H1 (cell line): ENCODE results near the gene SLC35F3. TPM values are rescaled to one million over a fixed set of nuclear protein-coding genes. Genes with fewer than 3 reads are reported as not detected.

Experiments
- CTCF ChIA-PET: fragments of 300-600 bp; sonication (Branson Sonifier 250); formaldehyde crosslinking; loops from one replicate; lab custom pipeline; 2021; ENCODE audit not compliant: partially characterized antibody; lab: Charles Lee
- POLR2A ChIA-PET: fragments of 300-600 bp; sonication (Branson Sonifier 250); formaldehyde crosslinking; loops from one replicate; lab custom pipeline; 2021; ENCODE audit warnings: inconsistent platforms; ENCODE audit not compliant: partially characterized antibody; lab: Charles Lee
- DNase-seq, 2 experiments: peaks; one replicate each; pipeline versions ENCODE4 v3.0.0 to v3.0.0-alpha.2; 2010 to 2022; ENCODE audit warnings: low spot score in 2 of 2, low read depth in 1 of 2, mixed read lengths in 1 of 2
- FAIRE-seq: peaks from 2 replicates; lab custom pipeline; 2011; peaks lifted over from hg19 to GRCh38; lab: Jason Lieb, UNC
- H2AFZ ChIP-seq: 2 replicates; pipeline ENCODE4 v1.8.1; 2012; ENCODE audit warnings: low read length, inconsistent platforms
- H2AK5ac ChIP-seq: 2 replicates; pipeline ENCODE4 v1.6.1; 2013; ENCODE audit warnings: low read depth, low read length
- H2BK120ac ChIP-seq: replicated peaks from 2 replicates; pipeline ENCODE3; 2013; ENCODE audit warnings: low read depth, low read length, inconsistent platforms
- H2BK12ac ChIP-seq: 2 replicates; pipeline ENCODE4 v1.6.1; 2013; ENCODE audit warnings: low read depth, low read length
- H2BK15ac ChIP-seq: 2 replicates; pipeline ENCODE4 v1.6.1; 2013; ENCODE audit warnings: low read length
- H2BK20ac ChIP-seq: 2 replicates; pipeline ENCODE4 v1.6.1; 2013; ENCODE audit warnings: low read length
- H2BK5ac ChIP-seq: 2 replicates; pipeline ENCODE4 v1.6.1; 2013; ENCODE audit warnings: low read depth, low read length
- H3K14ac ChIP-seq: 2 replicates; pipeline ENCODE4 v1.6.1; 2013; ENCODE audit warnings: inconsistent platforms; ENCODE audit not compliant: insufficient read length
- H3K18ac ChIP-seq: 2 replicates; pipeline ENCODE4 v1.6.1; 2013; ENCODE audit warnings: low read length; ENCODE audit errors: extremely low read depth
- H3K23ac ChIP-seq: 2 replicates; pipeline ENCODE4 v1.6.1; 2013; ENCODE audit warnings: inconsistent platforms; ENCODE audit not compliant: insufficient read length
- H3K23me2 ChIP-seq: 2 replicates; pipeline ENCODE4 v1.6.1; 2013; ENCODE audit warnings: low read depth, low read length
- H3K27ac ChIP-seq: 2 replicates; pipeline ENCODE4 v1.6.1; 2011; ENCODE audit warnings: low read depth, low read length, inconsistent platforms
- H3K27me3 ChIP-seq, 4 experiments: replicated peaks in 1 of 4; 1 replicate in 1 of 4; 2 replicates in 3 of 4; pipeline versions ENCODE4 v1.6.1 to v1.8.1; 2011 to 2013; ENCODE audit warnings: low read length in 3 of 4, mild to moderate bottlenecking in 3 of 4, inconsistent platforms in 2 of 4, mixed read lengths in 2 of 4, moderate library complexity in 1 of 4; ENCODE audit not compliant: control insufficient read depth in 3 of 4, insufficient read depth in 3 of 4; ENCODE audit errors: extremely low read depth in 1 of 4
- H3K36me3 ChIP-seq, 4 experiments: 2 replicates each; pipeline versions ENCODE4 v1.6.1 to v1.8.1; 2011 to 2013; ENCODE audit warnings: mild to moderate bottlenecking in 4 of 4, low read length in 3 of 4, moderate library complexity in 2 of 4, control low read depth in 1 of 4, inconsistent platforms in 1 of 4; ENCODE audit not compliant: insufficient read depth in 4 of 4, control insufficient read depth in 2 of 4
- H3K4ac ChIP-seq: replicated peaks from 2 replicates; pipeline ENCODE3; 2013; ENCODE audit warnings: low read length, low read depth, mixed read lengths, inconsistent platforms; ENCODE audit not compliant: insufficient read length
- H3K4me1 ChIP-seq, 4 experiments: replicated peaks in 1 of 4; 1 replicate in 1 of 4; 2 replicates in 3 of 4; pipeline versions ENCODE4 v1.6.1 to v1.8.1; 2011 to 2013; ENCODE audit warnings: low read length in 3 of 4, inconsistent platforms in 2 of 4, mixed read lengths in 1 of 4; ENCODE audit not compliant: insufficient read depth in 4 of 4, control insufficient read depth in 3 of 4
- H3K4me2 ChIP-seq, 2 experiments: 2 replicates each; pipeline versions ENCODE4 v1.6.1 to v1.8.1; 2011 to 2013; ENCODE audit warnings: low read depth in 2 of 2, low read length in 2 of 2, control low read depth in 1 of 2, inconsistent platforms in 1 of 2, mild to moderate bottlenecking in 1 of 2; ENCODE audit not compliant: insufficient read depth in 1 of 2
- H3K4me3 ChIP-seq, 4 experiments: fragments of 200-600, 300-600 bp in 1 of 4; sonication (generic), shearing (Covaris generic), sonication (Bioruptor Twin) in 1 of 4; 2 replicates each; pipeline versions ENCODE4 v1.5.1 to v1.8.1; 2011 to 2016; ENCODE audit warnings: low read length in 4 of 4, low read depth in 3 of 4, control low read depth in 2 of 4, inconsistent platforms in 2 of 4, mild to moderate bottlenecking in 2 of 4, mixed read lengths in 1 of 4, moderate library complexity in 1 of 4; ENCODE audit not compliant: insufficient read depth in 2 of 4; ENCODE audit errors: extremely low read depth in 1 of 4
- H3K56ac ChIP-seq: replicated peaks from 2 replicates; pipeline ENCODE3; 2013; ENCODE audit warnings: low read depth, mild to moderate bottlenecking, mixed read lengths, low read length, inconsistent platforms; ENCODE audit not compliant: insufficient read length
- H3K79me1 ChIP-seq: 2 replicates; pipeline ENCODE4 v1.6.1; 2013; ENCODE audit warnings: low read depth, low read length, control low read depth
- H3K79me2 ChIP-seq, 2 experiments: 2 replicates each; pipeline versions ENCODE4 v1.6.1 to v1.8.1; 2012 to 2013; ENCODE audit warnings: low read length in 2 of 2, mild to moderate bottlenecking in 2 of 2, inconsistent platforms in 1 of 2; ENCODE audit not compliant: insufficient read depth in 2 of 2, control insufficient read depth in 1 of 2
- H3K9ac ChIP-seq, 4 experiments: replicated peaks in 1 of 4; 1 replicate in 1 of 4; 2 replicates in 3 of 4; pipeline versions ENCODE4 v1.6.1 to v1.8.1; 2011 to 2013; ENCODE audit warnings: low read depth in 3 of 4, low read length in 3 of 4, control low read depth in 2 of 4, mild to moderate bottlenecking in 2 of 4, moderate library complexity in 2 of 4, inconsistent platforms in 1 of 4; ENCODE audit errors: extremely low read depth in 1 of 4
- H3K9me3 ChIP-seq, 2 experiments: 2 replicates each; pipeline versions ENCODE4 v1.6.1 to v1.8.1; 2012 to 2013; ENCODE audit warnings: mild to moderate bottlenecking in 2 of 2, moderate library complexity in 2 of 2, control low read depth in 1 of 2, inconsistent platforms in 1 of 2, low read depth in 1 of 2, low read length in 1 of 2, mixed read lengths in 1 of 2; ENCODE audit not compliant: insufficient read depth in 2 of 2
- H4K20me1 ChIP-seq, 2 experiments: replicated peaks in 1 of 2; 2 replicates each; pipeline versions ENCODE3 to v1.8.1; 2011 to 2013; ENCODE audit warnings: inconsistent platforms in 2 of 2, low read length in 2 of 2, mild to moderate bottlenecking in 1 of 2; ENCODE audit not compliant: insufficient read depth in 2 of 2, control insufficient read depth in 1 of 2
- H4K5ac ChIP-seq: 2 replicates; pipeline ENCODE4 v1.6.1; 2013; ENCODE audit warnings: low read length, low read depth, mixed read lengths, inconsistent platforms; ENCODE audit not compliant: insufficient read length
- H4K8ac ChIP-seq: 2 replicates; pipeline ENCODE4 v1.8.0; 2013; ENCODE audit warnings: mild to moderate bottlenecking, moderate library complexity, low read length, inconsistent platforms; ENCODE audit not compliant: insufficient read depth; ENCODE audit errors: extremely low read depth
- H4K91ac ChIP-seq: replicated peaks from 2 replicates; pipeline ENCODE3; 2013; ENCODE audit warnings: low read length, mixed read lengths, inconsistent platforms; ENCODE audit not compliant: insufficient read length
- ASH2L ChIP-seq: fragments of 200-600, 300-600 bp; sonication (generic); IDR thresholded peaks from one replicate; pipeline ENCODE4 v1.7.1; 2017; ENCODE audit warnings: low read length
- ATF3 ChIP-seq: IDR thresholded peaks from 2 replicates; pipeline ENCODE4 v1.6.1; 2011; ENCODE audit warnings: low read depth, mild to moderate bottlenecking, low read length; ENCODE audit not compliant: insufficient read depth
- CTCF ChIP-seq, 3 experiments: IDR thresholded peaks; 1 replicate in 2 of 3; 2 replicates in 1 of 3; pipeline versions ENCODE4 v1.5.1 to v1.6.1; 2011; ENCODE audit warnings: low read length in 3 of 3, mild to moderate bottlenecking in 3 of 3, inconsistent platforms in 2 of 3, low read depth in 1 of 3, moderate library complexity in 1 of 3; ENCODE audit not compliant: insufficient read depth in 1 of 3; ENCODE audit errors: control extremely low read depth in 1 of 3
- JUN ChIP-seq: IDR thresholded peaks from 2 replicates; pipeline ENCODE4 v1.6.1; 2011; ENCODE audit warnings: low read depth, mild to moderate bottlenecking, improper control_type of control experiment, low read length
- MAX ChIP-seq: IDR thresholded peaks from 2 replicates; pipeline ENCODE4 v1.6.1; 2012; ENCODE audit warnings: inconsistent platforms
- TAF1 ChIP-seq: IDR thresholded peaks from 2 replicates; pipeline ENCODE4 v1.6.1; 2011; ENCODE audit warnings: mild to moderate bottlenecking, low read depth, low read length
- YY1 ChIP-seq: IDR thresholded peaks from 2 replicates; pipeline ENCODE4 v1.6.1; 2011; ENCODE audit warnings: low read depth, mild to moderate bottlenecking, low read length
- WGBS, 2 experiments: shearing (Covaris generic) in 1 of 2; methylation state at CpG; one replicate each; pipeline versions ENCODE4 v1.1.6 to v1.1.7; 2013 to 2015; ENCODE audit warnings: low lambda C conversion rate in 2 of 2, mixed read lengths in 2 of 2, inconsistent platforms in 1 of 2, low coverage in 1 of 2, missing lambda C conversion rate in 1 of 2; ENCODE audit not compliant: insufficient replicate concordance in 2 of 2, insufficient coverage in 1 of 2, insufficient read length in 1 of 2; ENCODE audit errors: extremely low coverage in 1 of 2, missing lambda C conversion rate in 1 of 2; 5-methylcytosine and 5-hydroxymethylcytosine counted together
- polyA plus RNA-seq, 7 experiments: library from polyadenylated mRNA; depleted of rRNA in 3 of 7; stranded (reverse) in 5 of 7; unstranded in 2 of 7; fragments of >200 nt in 5 of 7; fragments of 200-250 nt in 2 of 7; gene quantifications; 1 replicate in 5 of 7; 2 replicates in 1 of 7; 4 replicates in 1 of 7; pipeline versions ENCODE4 v1.2.1 to v1.2.3, GENCODE V29; 2011 to 2013; ENCODE audit warnings: missing spikeins in 2 of 7, mixed read lengths in 2 of 7
- total RNA-seq: library from RNA; stranded (reverse); fragmentation: NEBNext Ultra II Directional; extraction: Animal tissue kit (Norgen Biotek cat#: 25700); gene quantifications from 2 replicates; pipeline ENCODE4 v1.2.1, GENCODE V29; 2021

Gene SLC35F3
- total and polyA plus RNA-seq, 2 of the 8 experiments (the other 6 are each of a cell fraction or from before 2014, with no cell fraction given) = 0.78 to 1.2 TPM

GRCh38 chr1:233993651-233994050 is 89.2 kb downstream of the SLC35F3 start:
- H3K4me3 ChIP-seq = no peak overlapping the region
- WGBS, 2 experiments = 89% methylated on average over 6 of the region's 6 CpGs; no CpG with 5 or more reads in 1 of the 2 experiments
- H3K9ac ChIP-seq = no peak overlapping the region; a peak in 1 of 7 replicates
- H4K8ac ChIP-seq = no peak overlapping the region
- H3K36me3 ChIP-seq = no peaks in the 10 kb centered on the region
- CTCF ChIA-PET = interaction anchor here (1.0 kb wide), 1 partner anchor 553 kb away, joined by 3 read pairs; no protein-coding TSS in a partner anchor
- H3K14ac ChIP-seq = no peak overlapping the region
- H3K18ac ChIP-seq = no peak overlapping the region
- H3K4me2 ChIP-seq = no peak overlapping the region
- no peaks in the 10 kb centered on the region for H3K79me2 ChIP-seq
- no peak overlapping the region for H4K5ac ChIP-seq
- FAIRE-seq (no peak), DNase-seq (no peak)
- H3K27ac ChIP-seq = no peak overlapping the region
- H3K23ac ChIP-seq = no peak overlapping the region
- no peaks in the 10 kb centered on the region for H3K4me1 ChIP-seq
- POLR2A ChIA-PET = no interaction called here
- H3K9me3 ChIP-seq = no peaks in the 10 kb centered on the region
- H3K27me3 ChIP-seq = no peaks in the 10 kb centered on the region
- no peak overlapping the region for H2BK5ac ChIP-seq
- H2BK15ac ChIP-seq = no peak overlapping the region
- H3K79me1 ChIP-seq = no peaks in the 10 kb centered on the region
- no peaks in the 10 kb centered on the region for H4K20me1 ChIP-seq
- H3K56ac ChIP-seq = no peak overlapping the region
- no peak overlapping the region for H2AFZ ChIP-seq
- no peak overlapping the region for H3K4ac ChIP-seq
- no peak overlapping the region for H4K91ac ChIP-seq
- H2BK20ac ChIP-seq = no peak overlapping the region
- H2AK5ac ChIP-seq = no peak overlapping the region
- no peak overlapping the region for H2BK120ac ChIP-seq
- TF ChIP-seq ATF3 (no peak), TAF1 (no peak), YY1 (no peak), MAX (no peak), CTCF (IDR thresholded peaks at IDR 0.05; ENCODE audit: control extremely low read depth in 1 of 3, insufficient read depth in 1 of 3, low read depth in 1 of 3, low read length in 3 of 3) (no peak), JUN (no peak), ASH2L (no peak)
- TF ChIP-seq, all 59 proteins: peak for 0
- H2BK12ac ChIP-seq = no peak overlapping the region
- H3K23me2 ChIP-seq = no peaks in the 10 kb centered on the region; the same call in 1 of the 2 replicates
